Measurements from ENCODE around the gene FILIP1L.
"Not testable (repeated sequence)": the region's sequence is repeated elsewhere in the genome, so short reads cannot be mapped to it uniquely, and the experiment has no call there.

The FILIP1L gene

DNA sequence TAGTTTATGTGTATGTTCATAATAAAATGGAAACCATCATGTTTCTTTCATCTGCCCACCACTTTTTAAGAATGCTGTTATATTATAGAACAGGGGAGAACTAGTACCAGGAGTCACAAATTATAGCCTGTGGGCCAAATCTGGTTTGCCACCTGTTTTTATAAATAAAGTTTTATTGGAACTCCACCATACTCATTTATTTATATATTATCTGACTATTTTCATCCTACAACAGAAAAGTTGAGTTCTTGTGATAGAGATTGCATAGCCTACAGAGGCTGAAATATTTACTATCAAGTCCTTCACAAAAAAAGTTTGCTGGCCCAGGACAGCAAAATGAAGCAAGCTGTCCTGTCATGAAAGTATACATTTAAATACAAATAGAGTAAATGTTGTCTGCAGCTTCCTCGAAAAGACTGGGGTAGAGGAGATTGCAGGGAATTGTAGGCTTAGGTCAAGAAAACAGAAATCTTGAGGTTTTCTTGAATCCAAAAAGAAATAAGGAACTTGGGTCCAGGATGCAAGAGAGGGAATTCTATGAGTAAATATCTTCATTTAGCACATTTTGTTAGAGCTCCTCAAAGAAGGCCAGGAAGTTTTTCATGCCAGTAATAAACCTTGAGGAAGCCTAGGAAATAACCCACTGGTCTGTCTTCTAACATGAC, 41.1 kb downstream of the FILIP1L start:
- DNase-seq (no peak), ATAC-seq (no peak)

DNA sequence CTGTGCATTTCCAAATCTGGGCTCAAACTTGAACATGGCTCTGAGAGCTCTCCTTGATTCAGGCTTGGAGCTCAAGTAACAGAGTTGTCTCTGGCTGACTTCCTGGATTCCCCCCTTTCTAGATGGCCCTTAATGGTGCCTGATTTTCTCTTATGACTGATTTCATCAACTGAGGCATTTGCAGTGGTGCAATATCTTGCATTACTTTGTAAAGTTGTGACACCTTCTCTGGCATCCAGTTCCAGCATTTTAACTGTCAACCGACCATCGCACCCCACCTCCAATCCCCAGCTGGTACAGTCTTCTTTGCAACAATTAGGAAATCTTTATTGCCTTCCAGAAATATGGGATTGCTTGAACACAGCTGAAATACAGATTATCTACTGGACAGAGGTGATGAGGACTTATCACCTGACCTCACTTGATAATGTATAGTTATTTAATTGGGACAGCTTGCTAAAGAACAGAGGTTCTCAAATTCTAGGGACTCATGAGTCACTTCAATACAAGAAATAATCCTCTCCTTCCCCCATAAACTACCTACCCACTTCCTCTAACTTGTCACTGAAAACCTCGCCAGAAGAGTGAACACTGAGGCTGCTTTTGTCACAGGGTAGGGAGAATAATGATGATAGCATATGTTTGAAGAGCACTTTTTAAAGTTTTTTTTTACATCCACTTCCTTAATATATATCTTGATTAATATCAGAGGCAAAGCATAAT, 41.8 kb downstream of the FILIP1L start:
- ATAC-seq (peak; percentile 74), DNase-seq (no peak)

DNA sequence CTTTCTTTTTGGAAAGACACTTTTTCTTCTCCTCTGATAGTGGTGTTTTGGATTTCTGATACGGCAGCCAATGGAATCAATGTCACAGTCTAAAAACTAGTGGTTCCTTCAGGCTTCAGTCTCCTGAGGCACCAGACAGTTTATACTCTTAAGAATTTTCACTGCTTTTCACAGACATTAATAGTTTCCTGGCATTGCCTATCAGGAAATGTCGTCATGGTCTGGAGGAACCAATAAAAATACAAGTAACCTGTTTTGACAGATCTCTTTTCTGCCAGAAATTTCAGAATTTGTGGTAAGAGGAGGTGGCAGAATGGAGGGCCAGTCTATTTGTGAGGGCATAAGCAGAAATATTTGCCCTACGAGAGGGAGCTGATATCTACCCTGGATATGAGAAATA, 44.8 kb downstream of the FILIP1L start:
- DNase-seq (no peak), ATAC-seq (no peak)

DNA sequence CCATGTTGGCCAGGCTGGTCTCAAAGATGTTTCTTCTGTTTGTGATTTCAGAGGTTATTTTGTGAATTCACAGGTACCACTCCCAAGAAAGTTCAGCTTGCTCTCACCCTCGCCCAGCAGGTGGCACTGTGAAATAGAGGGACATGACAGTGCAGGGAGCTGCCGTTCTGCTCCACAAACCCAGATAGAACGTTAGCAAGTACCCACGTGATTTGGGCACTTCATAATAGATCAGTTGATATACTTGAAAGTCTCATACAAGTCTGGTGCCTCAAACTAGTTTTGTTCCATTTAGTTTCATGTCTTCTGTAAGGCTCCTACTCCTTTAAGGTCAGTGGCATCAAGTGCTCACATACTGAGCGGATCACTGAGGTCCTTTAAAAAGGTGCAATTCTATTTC, 45.5 kb downstream of the FILIP1L start:
- DNase-seq (peak; percentile 85), ATAC-seq (peak; percentile 86)

DNA sequence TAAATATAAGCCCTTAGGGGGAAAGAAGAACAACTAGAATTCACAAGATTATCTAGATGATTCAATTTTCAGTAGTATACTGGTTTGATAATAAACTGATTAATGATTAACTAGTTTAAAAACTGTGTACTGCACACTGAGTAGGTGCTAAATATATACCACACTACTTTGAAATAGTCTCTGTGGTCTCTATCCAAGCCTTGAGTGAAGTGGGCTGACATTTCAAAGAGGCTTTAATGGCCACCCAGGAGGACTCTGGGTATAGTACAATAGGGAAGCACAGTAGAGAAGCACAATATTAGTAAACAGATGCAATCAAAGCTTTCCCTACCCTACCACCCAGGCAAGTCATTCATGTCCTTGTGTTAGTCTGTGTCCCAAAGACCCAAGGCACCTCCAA, 46.7 kb downstream of the FILIP1L start:
- no peak for DNase-seq
- no peak for ATAC-seq

DNA sequence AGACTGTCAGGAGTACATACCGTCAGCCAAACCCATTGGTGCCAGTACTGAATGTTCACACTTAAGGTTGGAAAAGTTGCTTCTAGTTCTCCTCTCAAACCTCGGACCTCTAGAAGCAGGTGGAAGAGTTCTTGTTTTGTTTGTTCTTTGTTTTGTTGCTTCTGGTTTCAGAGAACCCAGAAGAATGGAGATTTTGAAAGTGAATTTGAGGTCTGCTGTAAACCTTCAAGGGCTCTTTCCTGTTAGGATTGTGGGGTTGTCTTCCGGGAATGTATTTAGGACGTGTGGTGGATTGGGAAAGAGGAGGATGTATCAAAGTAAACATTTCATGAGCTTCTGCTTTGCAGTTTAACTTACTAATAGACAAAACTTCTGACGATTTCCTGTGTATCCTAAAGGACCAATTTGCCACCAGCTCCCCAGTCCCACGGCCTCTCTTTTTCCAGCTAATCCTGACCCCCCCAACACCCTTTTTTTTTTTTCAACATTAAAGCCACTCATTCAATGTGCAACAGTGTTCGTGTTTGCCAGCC, 50.3 kb downstream of the FILIP1L start:
- DNase-seq (no peak), ATAC-seq (no peak)

DNA sequence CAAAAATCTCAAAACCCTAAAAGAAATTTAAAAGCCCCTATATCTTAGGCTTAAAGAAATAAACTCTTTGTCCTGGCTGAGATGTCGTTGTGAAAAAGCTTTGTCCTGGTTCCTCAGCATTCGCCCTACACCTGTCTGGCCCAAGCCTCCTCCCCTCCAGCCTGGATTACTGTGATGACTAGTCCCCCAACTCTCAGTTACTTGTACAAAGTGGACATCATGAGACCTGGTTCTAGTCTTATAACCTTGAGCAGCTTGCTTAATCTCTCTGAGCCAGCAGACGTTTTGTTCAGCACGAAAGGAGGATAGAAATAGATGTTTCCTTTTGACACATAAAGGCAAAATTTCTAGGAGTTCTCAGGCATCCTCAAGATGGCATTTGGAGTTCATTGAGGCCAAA, 51.6 kb downstream of the FILIP1L start:
- DNase-seq: no peak
- ATAC-seq: no peak

DNA sequence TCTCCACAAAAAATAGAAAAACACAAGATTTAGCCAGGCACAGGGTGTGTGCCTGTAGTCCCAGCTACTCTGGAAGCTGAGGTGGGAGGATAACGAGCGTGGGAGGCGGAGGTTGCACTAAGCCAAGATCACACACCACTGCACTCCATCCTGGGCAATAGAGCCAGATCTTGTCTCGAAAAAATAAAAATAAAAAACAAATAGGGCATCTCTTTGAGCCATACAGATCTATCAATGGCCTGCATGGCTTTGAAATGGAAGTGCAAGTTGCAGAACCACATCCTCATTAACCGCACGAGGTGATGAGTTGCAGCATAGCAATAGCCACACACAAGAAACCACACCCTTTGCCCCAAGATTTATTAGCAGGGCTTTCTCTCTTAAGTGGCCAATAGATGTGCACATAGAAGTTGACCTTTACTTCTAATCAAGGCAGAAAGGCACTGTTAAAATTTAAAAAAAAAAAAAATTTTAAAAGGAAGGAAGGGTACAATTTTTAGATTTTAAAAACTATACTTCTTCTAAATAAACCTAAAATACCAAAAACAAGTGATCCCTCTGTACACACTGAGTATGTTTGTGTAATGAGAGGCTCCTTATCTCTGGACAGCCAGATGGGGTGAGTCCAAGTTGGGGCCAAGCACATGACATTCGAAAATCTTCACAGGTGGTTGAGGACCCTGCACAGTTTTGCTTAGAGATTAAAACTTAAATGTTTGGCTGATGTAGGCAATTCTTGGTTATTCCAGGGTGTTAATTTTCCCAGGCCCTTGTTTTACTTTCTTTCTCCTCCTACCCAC, 53.4 kb downstream of the FILIP1L start:
- ATAC-seq (no peak), DNase-seq (no peak)

DNA sequence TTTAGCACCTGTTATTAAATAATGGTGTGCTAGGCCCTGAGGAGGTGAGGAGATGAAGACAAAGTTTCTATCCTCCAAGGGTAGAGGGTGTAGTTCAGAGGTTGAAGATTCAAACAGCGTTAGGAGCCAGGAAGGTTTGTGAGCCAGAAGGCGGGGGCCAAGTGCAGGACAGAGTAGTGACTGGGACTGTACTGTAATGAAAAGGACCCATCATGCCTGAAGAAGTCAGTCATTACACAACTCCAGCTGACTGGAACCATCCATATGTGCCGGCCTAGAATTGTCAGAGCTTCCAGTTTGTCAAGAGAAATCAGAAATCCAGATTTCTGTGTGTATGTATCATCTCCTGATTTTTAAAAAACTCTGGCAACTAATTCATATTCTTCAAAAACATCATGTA, 54.8 kb downstream of the FILIP1L start:
- DNase-seq (no peak), ATAC-seq (no peak)

DNA sequence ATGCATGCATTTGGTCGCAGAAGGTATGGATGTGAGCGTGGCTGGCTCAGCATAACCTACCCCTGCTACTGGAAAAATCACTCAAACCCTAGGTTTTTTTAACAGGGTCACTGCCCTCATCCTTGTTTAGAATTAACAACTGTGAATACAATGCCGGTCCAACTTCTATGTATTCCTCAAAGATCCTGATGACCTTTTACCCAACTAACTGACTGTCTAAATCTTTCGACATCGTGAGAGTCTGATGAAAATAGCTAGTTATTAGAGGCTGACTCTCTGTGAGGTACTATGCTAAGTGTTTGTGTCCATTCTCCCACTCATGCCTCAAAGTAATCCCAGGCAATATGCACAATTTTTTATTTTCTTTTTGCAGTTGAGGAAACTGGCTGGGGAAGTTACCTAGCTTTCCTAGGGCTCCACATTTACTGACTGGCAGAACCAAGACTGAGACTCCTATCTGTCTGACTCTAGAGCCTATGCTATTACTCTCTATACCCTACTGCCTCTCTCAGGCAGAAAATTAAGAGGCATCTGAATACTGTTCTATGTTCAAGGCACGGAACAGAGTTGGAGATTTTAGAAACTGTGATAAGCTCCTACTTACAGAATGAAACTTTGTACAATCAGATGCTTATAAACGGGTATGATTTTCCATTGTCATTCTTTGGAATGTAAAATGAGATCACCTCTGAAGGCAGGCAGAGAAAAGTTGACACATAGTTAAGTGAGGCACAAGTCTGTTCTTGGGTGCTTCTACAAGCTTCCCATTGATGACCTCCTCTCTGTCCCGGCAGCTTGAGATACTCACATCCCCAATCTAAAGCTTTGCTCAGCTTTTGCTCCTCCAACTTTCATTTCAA, 56.4 kb downstream of the FILIP1L start:
- no peak for ATAC-seq
- DNase-seq: no peak

DNA sequence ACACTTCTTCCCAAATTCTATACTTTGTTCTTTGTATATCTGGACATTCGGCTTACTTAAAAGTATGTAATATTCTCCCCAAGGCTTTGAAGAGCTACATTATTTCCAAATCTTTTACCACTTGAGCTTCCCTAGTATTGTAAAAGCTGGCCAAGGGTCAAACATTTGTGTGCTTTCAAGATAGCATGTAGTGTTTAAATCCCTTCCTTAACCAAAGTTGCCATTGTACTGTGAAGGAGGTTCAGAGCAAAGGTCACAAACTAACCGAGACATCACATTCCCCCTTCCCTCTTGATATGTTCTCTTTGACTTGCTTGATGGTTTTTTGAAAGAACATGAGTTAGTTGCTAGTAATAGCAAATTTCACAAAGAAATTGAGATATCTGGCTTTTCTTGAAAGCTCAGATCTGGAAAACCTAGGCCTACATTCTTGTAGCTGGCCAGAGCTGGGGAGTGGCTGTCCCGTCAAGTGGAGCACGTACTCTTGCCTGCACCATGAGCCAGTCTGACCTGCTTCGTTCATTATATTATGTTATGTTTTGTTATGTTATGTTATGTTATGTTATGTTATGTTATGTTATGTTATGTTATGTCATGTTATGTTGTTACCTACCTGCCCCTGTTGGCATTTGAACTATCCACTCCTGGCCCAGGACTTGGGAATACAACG, 60.2 kb downstream of the FILIP1L start:
- no peak for ATAC-seq
- no peak for DNase-seq

DNA sequence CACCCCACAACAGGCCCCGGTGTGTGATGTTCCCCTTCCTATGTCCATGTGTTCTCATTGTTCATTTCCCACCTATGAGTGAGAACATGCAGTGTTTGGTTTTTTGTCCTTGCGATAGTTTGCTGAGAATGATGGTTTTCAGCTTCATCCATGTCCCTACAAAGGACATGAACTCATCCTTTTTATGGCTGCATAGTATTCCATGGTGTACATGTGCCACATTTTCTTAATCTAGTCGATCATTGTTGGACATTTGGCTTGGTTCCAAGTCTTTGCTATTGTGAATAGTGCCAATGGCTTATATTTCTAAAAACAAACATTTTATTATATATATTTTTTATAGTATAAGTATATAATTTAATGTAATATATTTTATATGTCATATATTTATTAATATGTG, 62.8 kb downstream of the FILIP1L start:
- not testable (repeated sequence) for ATAC-seq, DNase-seq

DNA sequence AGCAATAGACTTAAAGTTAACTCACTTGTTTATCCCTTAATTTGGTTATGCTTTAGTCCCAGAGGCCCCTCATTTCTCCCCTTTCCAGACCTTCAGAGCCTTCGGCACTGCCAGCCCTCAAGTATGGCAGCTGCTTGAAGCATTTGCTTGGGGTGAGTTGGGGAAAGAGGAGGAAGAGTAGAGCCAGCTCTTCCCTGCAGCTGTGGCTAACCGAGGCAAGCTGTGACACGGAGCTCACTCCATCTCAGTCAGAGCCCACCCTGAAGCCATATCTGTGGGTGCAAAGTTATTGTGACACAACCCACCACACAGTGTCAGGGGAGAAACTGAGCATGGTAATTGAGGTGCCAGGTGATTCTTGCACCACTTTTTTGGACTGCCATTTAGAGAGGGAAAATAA, 66.1 kb downstream of the FILIP1L start:
- DNase-seq (no peak), ATAC-seq (no peak)

DNA sequence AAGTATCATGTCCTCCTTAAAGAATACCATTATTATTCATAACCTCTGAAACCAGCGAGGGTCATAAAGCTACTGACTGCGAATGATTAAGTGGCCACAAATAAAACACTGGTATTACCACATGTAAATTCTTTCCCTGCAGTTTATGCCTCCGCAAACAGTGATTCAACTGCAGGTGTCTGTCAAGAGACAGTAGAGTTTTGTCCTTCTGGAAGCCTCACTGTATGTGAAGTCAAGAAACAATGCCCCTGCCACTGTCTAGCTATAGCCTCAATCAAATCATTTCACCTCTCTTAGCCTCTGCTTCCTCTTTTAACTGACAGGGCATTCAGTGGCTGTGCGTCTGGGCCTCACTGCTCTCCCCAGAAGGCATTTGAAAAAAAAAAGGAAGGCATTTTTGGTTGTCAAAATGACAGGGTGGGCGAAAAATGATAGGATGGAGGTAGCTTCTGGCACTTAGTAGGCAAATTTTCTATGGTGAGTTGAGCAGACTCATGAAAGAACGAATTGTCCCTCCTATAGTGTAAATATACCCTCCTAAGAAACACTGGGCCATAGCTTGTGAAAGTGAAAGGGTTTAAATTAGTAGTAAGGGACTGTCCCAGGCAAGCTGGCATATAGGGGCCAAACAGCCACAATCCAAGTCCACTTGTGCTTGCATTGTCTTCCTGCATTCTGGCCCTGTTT, 66.7 kb downstream of the FILIP1L start:
- no peak for DNase-seq
- peak; percentile 80 for ATAC-seq

DNA sequence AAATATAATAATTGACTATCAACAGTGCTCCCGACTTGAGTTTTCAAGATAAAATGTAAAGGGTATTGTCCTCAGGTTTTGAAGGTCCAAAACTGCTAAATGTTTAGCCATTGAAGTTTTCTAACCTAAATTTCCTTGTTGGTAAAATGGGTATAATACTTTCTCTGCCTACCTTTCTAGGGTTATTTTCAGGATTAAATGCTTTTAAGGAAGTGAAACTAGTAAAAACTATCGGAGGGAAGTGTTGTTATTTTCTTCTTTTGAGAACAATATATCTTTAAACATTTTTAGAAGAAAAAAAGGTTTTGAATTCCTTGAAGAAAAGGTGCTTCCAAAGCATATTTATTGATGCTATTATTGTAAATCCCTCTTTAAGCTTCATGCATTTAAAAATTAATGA, 67.3 kb downstream of the FILIP1L start:
- no peak for DNase-seq
- no peak for ATAC-seq

DNA sequence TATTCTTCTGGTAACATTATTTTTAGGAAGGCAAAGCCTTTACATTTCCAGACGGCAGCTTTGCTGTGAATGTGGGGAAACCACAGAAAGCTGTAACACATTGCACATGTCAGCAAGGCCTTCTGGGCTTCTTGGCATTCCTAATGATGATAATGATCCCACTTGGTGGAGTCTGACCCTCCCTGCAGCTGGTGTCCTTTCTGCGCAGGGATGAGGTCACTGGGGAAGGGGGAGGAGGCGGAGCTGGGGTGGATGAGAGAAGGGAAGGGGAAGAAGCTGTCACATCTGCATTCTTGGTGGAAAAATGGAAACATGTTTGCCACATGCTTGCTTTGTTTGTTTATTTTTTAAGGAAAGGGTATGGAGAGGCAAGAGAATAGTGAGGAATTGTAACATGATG, 68.6 kb downstream of the FILIP1L start:
- no peak for DNase-seq
- no peak for ATAC-seq

DNA sequence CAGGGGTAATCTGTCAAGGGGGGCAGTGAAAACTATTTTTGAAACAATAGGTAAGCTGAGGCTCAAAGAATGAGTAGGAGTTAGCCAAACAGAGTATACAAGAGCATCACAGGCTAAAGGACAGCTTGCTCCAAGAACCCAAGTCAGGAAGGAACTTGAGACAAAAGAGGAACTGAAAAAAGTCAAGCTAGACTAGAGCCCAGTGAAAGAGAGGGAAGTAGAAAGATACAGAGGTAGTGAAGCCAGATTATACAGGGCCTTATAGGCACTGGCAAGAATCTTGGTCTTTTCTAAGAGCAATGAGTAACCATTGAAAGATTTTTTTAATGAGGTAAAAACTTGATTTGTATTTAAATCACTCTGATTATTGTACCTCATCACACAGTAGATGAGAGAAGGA, 69.9 kb downstream of the FILIP1L start:
- no peak for DNase-seq
- no peak for ATAC-seq

DNA sequence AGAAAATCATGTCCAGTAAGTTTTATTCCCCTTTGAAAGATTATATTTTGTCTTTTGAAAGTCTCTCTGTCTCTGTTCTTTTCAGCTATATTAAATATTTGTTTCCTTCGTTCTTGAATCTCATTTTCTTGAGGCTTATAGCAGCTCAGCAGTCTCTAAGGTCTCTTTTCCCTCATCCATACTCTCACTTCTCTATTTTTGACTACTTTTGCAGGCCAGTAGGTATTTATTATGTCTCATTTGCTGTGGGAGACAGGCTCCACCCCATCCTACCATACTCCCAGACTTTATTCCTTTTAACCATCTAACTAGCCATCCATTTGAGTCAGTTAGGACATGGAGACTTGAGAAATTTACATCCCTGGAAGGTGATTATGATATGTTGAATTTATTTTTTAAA, 71.0 kb downstream of the FILIP1L start:
- DNase-seq (no peak), ATAC-seq (no peak)

DNA sequence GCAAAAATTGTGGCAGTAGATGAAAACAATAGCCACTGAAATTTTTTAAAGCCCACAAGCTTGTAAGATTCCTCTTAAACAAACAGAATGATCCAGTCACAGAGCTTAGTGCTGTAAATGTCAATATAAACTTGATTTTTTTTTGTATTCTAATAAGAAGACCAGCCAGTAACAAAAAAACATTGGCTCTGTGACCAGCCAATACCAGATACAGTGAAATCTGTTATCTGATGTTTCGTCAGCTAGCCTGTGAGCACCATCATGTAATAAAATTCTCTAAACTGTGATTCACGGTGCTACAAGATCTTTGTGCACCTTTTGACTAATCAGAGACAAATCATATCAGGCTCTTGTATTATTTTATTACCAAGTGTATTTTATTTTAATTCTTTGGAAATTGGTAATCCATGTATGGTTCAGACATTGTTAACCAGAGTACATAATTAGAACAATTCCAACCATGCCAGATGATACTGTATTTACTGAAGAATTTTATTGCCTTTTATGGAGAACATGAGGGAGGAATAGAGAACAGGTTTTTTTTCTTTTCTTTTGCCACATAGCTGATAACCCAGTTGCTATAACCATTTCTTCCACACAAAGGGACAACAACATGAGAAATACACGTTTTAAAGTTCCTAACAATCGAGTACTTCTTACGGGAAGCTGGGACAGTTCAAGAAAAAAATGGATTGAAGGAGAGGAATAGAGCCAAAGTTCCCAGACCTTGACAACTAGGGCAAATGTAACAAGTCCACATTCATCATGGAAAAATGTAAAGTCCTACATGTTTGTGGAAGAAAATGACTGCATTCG, 71.9 kb downstream of the FILIP1L start:
- no peak for DNase-seq

DNA sequence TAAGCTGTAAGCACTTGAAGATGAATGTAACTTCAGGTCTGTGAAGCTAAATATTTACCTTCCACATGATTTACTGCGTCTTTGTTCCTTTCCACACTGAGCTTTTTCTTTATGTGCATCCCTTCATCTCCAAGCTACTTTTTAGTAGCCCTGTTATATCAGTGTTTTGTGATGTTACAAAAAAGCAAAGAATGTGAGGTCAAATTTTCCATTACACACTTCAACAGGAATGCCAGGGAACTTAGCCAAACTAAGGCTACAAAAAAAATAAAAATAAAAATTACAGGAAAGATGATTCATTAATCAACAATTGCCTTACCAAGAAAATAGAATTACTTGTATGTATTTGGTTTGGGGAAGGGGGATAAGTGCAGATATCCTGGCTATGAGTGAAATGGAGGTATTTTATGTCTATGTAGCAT, 73.0 kb downstream of the FILIP1L start:
- no peak for DNase-seq
- no peak for ATAC-seq

More for the DNA sequence above, 71.9 kb downstream of the FILIP1L start:
- no peak for ATAC-seq

Measured in stimulated activated naive CD8-positive, alpha-beta T cell treated with anti-CD3 and anti-CD28 coated beads, Interleukin-15, Interleukin-2, amounts not matched to agents 100 U/mL and 50 U/mL, for 24 hours (primary cell).